ENCODE results near the gene FCHSD1. TPM values are rescaled to one million over a fixed set of nuclear protein-coding genes. Genes with fewer than 3 reads are reported as not detected.

Gene FCHSD1
- total RNA-seq, 6 donors from 2014 or later = 10.2 to 106 (median 32.7) TPM

GRCh38 chr5:141692919-141693725 lies 41.9 kb upstream of the FCHSD1 start:
- Histone ChIP-seq H3K4me3 (no peak overlapping the region), H3K9me3 (no peaks in the 10 kb centered on the region), H3K27me3 (no peaks in the 10 kb centered on the region), H3K36me3 (no peaks in the 10 kb centered on the region), H3K27ac (no peak overlapping the region), H3K4me1 (peaks cover 6 to 12% (median 9%) of the 10 kb centered on the region in 4 donors)
- ATAC-seq (ENCODE audit: low FRiP score in 2 of 2) (no peak), DNase-seq (no peak)
- no peak for TF ChIP-seq POLR2AphosphoS5 (IDR thresholded peaks at IDR 0.05)
- no peak for TF ChIP-seq EP300 (IDR thresholded peaks at IDR 0.05)
- TF ChIP-seq, protein P1, sequence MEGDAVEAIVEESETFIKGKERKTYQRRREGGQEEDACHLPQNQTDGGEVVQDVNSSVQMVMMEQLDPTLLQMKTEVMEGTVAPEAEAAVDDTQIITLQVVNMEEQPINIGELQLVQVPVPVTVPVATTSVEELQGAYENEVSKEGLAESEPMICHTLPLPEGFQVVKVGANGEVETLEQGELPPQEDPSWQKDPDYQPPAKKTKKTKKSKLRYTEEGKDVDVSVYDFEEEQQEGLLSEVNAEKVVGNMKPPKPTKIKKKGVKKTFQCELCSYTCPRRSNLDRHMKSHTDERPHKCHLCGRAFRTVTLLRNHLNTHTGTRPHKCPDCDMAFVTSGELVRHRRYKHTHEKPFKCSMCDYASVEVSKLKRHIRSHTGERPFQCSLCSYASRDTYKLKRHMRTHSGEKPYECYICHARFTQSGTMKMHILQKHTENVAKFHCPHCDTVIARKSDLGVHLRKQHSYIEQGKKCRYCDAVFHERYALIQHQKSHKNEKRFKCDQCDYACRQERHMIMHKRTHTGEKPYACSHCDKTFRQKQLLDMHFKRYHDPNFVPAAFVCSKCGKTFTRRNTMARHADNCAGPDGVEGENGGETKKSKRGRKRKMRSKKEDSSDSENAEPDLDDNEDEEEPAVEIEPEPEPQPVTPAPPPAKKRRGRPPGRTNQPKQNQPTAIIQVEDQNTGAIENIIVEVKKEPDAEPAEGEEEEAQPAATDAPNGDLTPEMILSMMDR (IDR thresholded peaks at IDR 0.05) = no peak
- no peak for TF ChIP-seq POLR2A (IDR thresholded peaks at IDR 0.05)
- WGBS, 2 donors = 74 to 77% methylated on average over 24 to 25 of the region's 25 CpGs

DNA sequence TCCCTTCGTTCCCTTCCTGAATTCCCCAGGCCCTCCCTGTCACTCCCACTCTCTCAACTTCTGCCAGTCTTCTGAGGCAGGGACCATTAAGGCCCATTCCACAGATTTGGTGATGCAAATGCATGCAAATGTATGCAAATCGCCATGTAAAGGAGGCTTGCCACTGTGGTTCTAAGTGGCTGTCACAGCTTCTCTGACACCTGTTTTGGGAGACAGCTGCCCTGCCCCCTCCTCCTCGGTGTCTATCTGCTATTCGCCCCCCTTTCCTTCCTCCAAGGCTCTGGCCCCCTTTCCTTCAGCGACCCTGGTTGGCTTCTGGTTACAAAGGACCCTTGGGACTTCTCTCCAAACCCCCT lies 41.3 kb upstream of the FCHSD1 start:
- 28 to 42% methylated on average over 5 of the region's 5 CpGs for WGBS, 2 donors
- no peak for DNase-seq
- peaks cover 6 to 12% (median 9%) of the 10 kb centered on the region in 4 donors for H3K4me1 ChIP-seq
- no peaks in the 10 kb centered on the region for H3K36me3 ChIP-seq
- ATAC-seq (ENCODE audit: low FRiP score in 2 of 2) = no peak
- H3K27ac ChIP-seq = peak overlapping the region in 1 of 4 donors; percentile 21
- peak overlapping the region in 3 of 4 donors; percentile 23 to 42 (median 35) for H3K4me3 ChIP-seq
- no peaks in the 10 kb centered on the region for H3K27me3 ChIP-seq
- TF ChIP-seq EP300 (IDR thresholded peaks at IDR 0.05) (no peak), POLR2AphosphoS5 (IDR thresholded peaks at IDR 0.05) (no peak), POLR2A (IDR thresholded peaks at IDR 0.05) (no peak)
- TF ChIP-seq, protein P1 (IDR thresholded peaks at IDR 0.05) = no peak
- no peaks in the 10 kb centered on the region for H3K9me3 ChIP-seq

- TF ChIP-seq, protein P1 (IDR thresholded peaks at IDR 0.05) = peak; percentile 92 to 100 (median 99)
- no peak for TF ChIP-seq EP300 (IDR thresholded peaks at IDR 0.05)
- Histone ChIP-seq H3K4me1 (peaks cover 6 to 12% (median 9%) of the 10 kb centered on the region in 4 donors), H3K4me3 (peak overlapping the region in 3 of 4 donors; percentile 23 to 42 (median 35)), H3K36me3 (no peaks in the 10 kb centered on the region), H3K27ac (peak overlapping the region in 1 of 4 donors; percentile 21), H3K9me3 (no peaks in the 10 kb centered on the region), H3K27me3 (no peaks in the 10 kb centered on the region)
- WGBS, 2 donors = 3 to 7% methylated on average over 10 to 29 of the region's 30 CpGs
- ATAC-seq (ENCODE audit: low FRiP score in 2 of 2) (peak; percentile 94 to 96), DNase-seq (peak; percentile 90)
Measured at GRCh38 chr5:141691867-141692532, 40.8 kb upstream of the FCHSD1 start.

DNA sequence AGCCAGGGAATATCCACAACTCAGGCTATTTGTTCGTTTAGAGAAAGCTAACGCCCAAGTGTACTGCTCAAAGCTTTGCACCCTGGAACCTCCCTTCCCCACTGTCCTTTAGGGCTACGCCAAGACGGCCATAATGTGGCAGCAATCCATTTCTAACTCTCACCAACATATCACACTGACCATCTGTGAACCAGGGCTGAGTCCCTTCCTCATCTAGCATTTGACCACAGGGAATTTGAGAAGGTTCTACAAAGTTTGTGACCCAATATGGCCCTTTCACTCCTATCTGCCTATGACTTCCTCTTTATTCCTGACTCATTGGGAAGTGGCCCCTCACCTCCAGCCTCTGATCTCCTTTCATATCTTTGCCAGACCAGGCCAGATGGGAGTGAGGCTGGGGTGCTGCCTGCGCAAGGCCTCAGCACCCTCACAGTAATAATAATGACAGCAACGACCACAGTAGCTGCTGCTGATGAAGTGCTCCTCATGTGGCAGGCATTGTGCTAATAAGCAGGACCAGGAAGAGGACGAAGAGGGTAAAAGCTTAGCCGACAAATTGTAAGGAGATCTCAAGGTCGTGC lies 40.2 kb upstream of the FCHSD1 start:
- Histone ChIP-seq H3K27ac (no peak overlapping the region), H3K36me3 (no peaks in the 10 kb centered on the region), H3K27me3 (no peaks in the 10 kb centered on the region), H3K9me3 (no peaks in the 10 kb centered on the region), H3K4me1 (peaks cover 8 to 12% (median 9%) of the 10 kb centered on the region in 4 donors), H3K4me3 (no peak overlapping the region)
- WGBS, 2 donors = 73 to 75% methylated on average over 9 of the region's 9 CpGs
- ATAC-seq (ENCODE audit: low FRiP score in 2 of 2) = no peak
- no peak for DNase-seq
- TF ChIP-seq POLR2AphosphoS5 (IDR thresholded peaks at IDR 0.05) (no peak), POLR2A (IDR thresholded peaks at IDR 0.05) (no peak), EP300 (IDR thresholded peaks at IDR 0.05) (no peak)
- TF ChIP-seq, protein P1 (IDR thresholded peaks at IDR 0.05) = no peak

Measured in upper lobe of left lung (tissue), 6 donors.